Gastrocnemius medialis (tissue), 4 donors: ENCODE measurements around the gene MYL11.

Experiments used
- CTCF ChIP-seq, 5 experiments: fragments of 450-650 bp in 3 of 5; fragments of 200-600 bp in 2 of 5; sonication (generic) in 2 of 5; IDR thresholded peaks in 4 of 5; conservative IDR thresholded peaks in 1 of 5; 1 replicate in 4 of 5; 2 replicates in 1 of 5; pipeline ENCODE4 v1.5.1; 2016 to 2019; ENCODE audit warnings: antibody characterized with exemption in 5 of 5, mild to moderate bottlenecking in 3 of 5, moderate library complexity in 3 of 5
- POLR2A ChIP-seq, 2 donors: fragments of 450-650 bp; IDR thresholded peaks; one replicate each; pipeline ENCODE4 v1.6.1; 2017; ENCODE audit warnings: antibody characterized with exemption in 2 of 2, mild to moderate bottlenecking in 2 of 2, moderate library complexity in 2 of 2

- TF ChIP-seq CTCF (IDR thresholded peaks at IDR 0.05 in 4 of 5, conservative IDR thresholded peaks at IDR 0.05 in 1 of 5) (no peak), POLR2A (IDR thresholded peaks at IDR 0.05) (no peak)
Observed at GRCh38 chr16:30355954-30356308, 18.7 kb upstream of the MYL11 start.
